WERI-Rb-1 (cell line): ENCODE results near the gene TNFAIP8.

ENCODE experiments used
- DNase-seq: peaks from one replicate; pipeline ENCODE4 v3.0.0-alpha.2; 2020
- H3K27ac ChIP-seq: fragments of 250-450 bp; sonication (Bioruptor Pico); 2 replicates; pipeline ENCODE4 v1.5.1; 2020; ENCODE audit warnings: mild to moderate bottlenecking, moderate library complexity
- H3K27me3 ChIP-seq: fragments of 250-450 bp; sonication (Bioruptor Pico); 2 replicates; pipeline ENCODE4 v1.5.1; 2021; ENCODE audit warnings: mild to moderate bottlenecking, low read depth, moderate library complexity; ENCODE audit not compliant: insufficient read depth, severe bottlenecking
- H3K36me3 ChIP-seq: fragments of 250-450 bp; sonication (Bioruptor Pico); 2 replicates; pipeline ENCODE4 v1.5.1; 2020; ENCODE audit warnings: mild to moderate bottlenecking, moderate library complexity
- H3K4me3 ChIP-seq: 2 replicates; pipeline ENCODE4 v1.5.1; 2011; ENCODE audit warnings: low read depth, mild to moderate bottlenecking, control low read depth, low read length
- H3K9me3 ChIP-seq: fragments of 250-450 bp; sonication (Bioruptor Pico); 2 replicates; pipeline ENCODE4 v1.5.1; 2021; ENCODE audit warnings: mild to moderate bottlenecking, moderate library complexity; ENCODE audit not compliant: severe bottlenecking
- CTCF ChIP-seq: IDR thresholded peaks from 2 replicates; pipeline ENCODE4 v1.5.1; 2011; ENCODE audit warnings: low read depth, mild to moderate bottlenecking, control low read depth, inconsistent platforms, low read length

TNFAIP8 gene

GRCh38 chr5:119367502-119368237 lies 11.9 kb downstream of the TNFAIP8 start:
- Histone ChIP-seq H3K36me3 (no peaks in the 10 kb centered on the region), H3K27me3 (no peaks in the 10 kb centered on the region), H3K27ac (no peak overlapping the region), H3K4me3 (no peak overlapping the region), H3K9me3 (no peaks in the 10 kb centered on the region)
- no peak for DNase-seq
- no peak for TF ChIP-seq CTCF

GRCh38 chr5:119368238-119368630 lies 12.4 kb downstream of the TNFAIP8 start:
- Histone ChIP-seq H3K9me3 (no peaks in the 10 kb centered on the region), H3K27me3 (no peaks in the 10 kb centered on the region), H3K36me3 (no peaks in the 10 kb centered on the region), H3K27ac (no peak overlapping the region), H3K4me3 (no peak overlapping the region)
- no peak for TF ChIP-seq CTCF
- DNase-seq = no peak

- DNase-seq = no peak
- no peak for TF ChIP-seq CTCF
- Histone ChIP-seq H3K27me3 (no peaks in the 10 kb centered on the region), H3K4me3 (no peak overlapping the region), H3K27ac (no peak overlapping the region), H3K36me3 (no peaks in the 10 kb centered on the region), H3K9me3 (no peaks in the 10 kb centered on the region)
These were observed 14.7 kb downstream of the TNFAIP8 start for GRCh38 chr5:119370486-119370885.

GRCh38 chr5:119371146-119371545 lies 15.3 kb downstream of the TNFAIP8 start:
- no peak for DNase-seq
- H3K27ac ChIP-seq = no peak overlapping the region
- no peak for TF ChIP-seq CTCF
- H3K27me3 ChIP-seq = no peaks in the 10 kb centered on the region
- H3K9me3 ChIP-seq = no peaks in the 10 kb centered on the region
- H3K4me3 ChIP-seq = no peak overlapping the region
- H3K36me3 ChIP-seq = no peaks in the 10 kb centered on the region

- Histone ChIP-seq H3K27me3 (no peaks in the 10 kb centered on the region), H3K9me3 (no peaks in the 10 kb centered on the region), H3K27ac (no peak overlapping the region), H3K4me3 (no peak overlapping the region), H3K36me3 (no peaks in the 10 kb centered on the region)
- no peak for TF ChIP-seq CTCF
- no peak for DNase-seq
These were observed 17.6 kb downstream of the TNFAIP8 start for GRCh38 chr5:119373449-119373858.

- no peak for DNase-seq
- no peak overlapping the region for H3K27ac ChIP-seq
- H3K4me3 ChIP-seq = no peak overlapping the region
- H3K27me3 ChIP-seq = no peaks in the 10 kb centered on the region
- no peaks in the 10 kb centered on the region for H3K9me3 ChIP-seq
- TF ChIP-seq CTCF = no peak
- no peaks in the 10 kb centered on the region for H3K36me3 ChIP-seq
These were observed 19.1 kb downstream of the TNFAIP8 start for GRCh38 chr5:119374901-119375300.
